Lower lobe of right lung (tissue), 2 donors: ENCODE results near the gene ATP2B3. TPM values are rescaled to one million over a fixed set of nuclear protein-coding genes. Genes with fewer than 3 reads are reported as not detected.

Source experiments
- ATAC-seq, 2 donors: fragments of 200-7000 bp; cut with Tn5 transposase; one replicate each; pipeline ENCODE4 v1.9.1; 2020 to 2022; ENCODE audit warnings: mild to moderate bottlenecking in 2 of 2, moderate library complexity in 2 of 2
- DNase-seq: peaks from one replicate; pipeline ENCODE4 v3.0.0-alpha.2; 2020
- H3K27ac ChIP-seq: fragments of 200-600 bp; one replicate; pipeline ENCODE4 v1.8.0; 2022
- H3K27me3 ChIP-seq: fragments of 200-600 bp; one replicate; pipeline ENCODE4 v1.8.0; 2022; ENCODE audit warnings: low read depth
- H3K36me3 ChIP-seq: fragments of 200-600 bp; one replicate; pipeline ENCODE4 v1.8.0; 2022; ENCODE audit warnings: mild to moderate bottlenecking
- H3K4me1 ChIP-seq: fragments of 200-600 bp; one replicate; pipeline ENCODE4 v1.8.0; 2022
- H3K4me3 ChIP-seq: fragments of 200-600 bp; one replicate; pipeline ENCODE4 v1.8.0; 2022; ENCODE audit warnings: mild to moderate bottlenecking
- H3K9me3 ChIP-seq: fragments of 200-600 bp; one replicate; pipeline ENCODE4 v1.8.0; 2022
- CTCF ChIP-seq: fragments of 200-600 bp; IDR thresholded peaks from one replicate; pipeline ENCODE4 v1.8.0; 2022; ENCODE audit warnings: antibody characterized with exemption, mild to moderate bottlenecking
- intact Hi-C: fragments of 100-400 bp; cut with DNase I; formaldehyde crosslinking; loops from one replicate; pipeline ENCODE4 v1.11.0; 2022
- total RNA-seq: library from RNA; stranded (reverse); fragmentation: NEBNext Ultra II Directional; extraction: Animal tissue kit (Norgen Biotek cat#: 25700); gene quantifications from one replicate; pipeline ENCODE4 v1.2.1, GENCODE V29; 2021
- donor health status: DM: no; HTN: yes; CAD: no; lungs with severe emphysema.

Gene ATP2B3
- total RNA-seq, 1 donor from 2014 or later, result not detected

GRCh38 chrX:153560466-153560865, 43.0 kb downstream of the ATP2B3 start:
- no peak for TF ChIP-seq CTCF
- H3K9me3 ChIP-seq, result no peaks in the 10 kb centered on the region
- DNase-seq (no peak), ATAC-seq (no peak)
- H3K4me1 ChIP-seq, result no peaks in the 10 kb centered on the region
- H3K36me3 ChIP-seq, result no peaks in the 10 kb centered on the region
- no peak overlapping the region for H3K4me3 ChIP-seq
- intact Hi-C loops, result no loop called here
- H3K27me3 ChIP-seq, result no peaks in the 10 kb centered on the region
- no peak overlapping the region for H3K27ac ChIP-seq

- ATAC-seq (no peak), DNase-seq (no peak)
- H3K27me3 ChIP-seq, result no peaks in the 10 kb centered on the region
- no peak overlapping the region for H3K4me3 ChIP-seq
- intact Hi-C loops, result no loop called here
- no peak for TF ChIP-seq CTCF
- no peaks in the 10 kb centered on the region for H3K36me3 ChIP-seq
- H3K27ac ChIP-seq, result no peak overlapping the region
- no peaks in the 10 kb centered on the region for H3K9me3 ChIP-seq
- H3K4me1 ChIP-seq, result no peaks in the 10 kb centered on the region
Measured at GRCh38 chrX:153561337-153561736, 43.9 kb downstream of the ATP2B3 start.

GRCh38 chrX:153562546-153562945, 45.1 kb downstream of the ATP2B3 start:
- no peak for TF ChIP-seq CTCF
- intact Hi-C loops, result no loop called here
- H3K4me3 ChIP-seq, result no peak overlapping the region
- DNase-seq, result no peak
- no peaks in the 10 kb centered on the region for H3K27me3 ChIP-seq
- no peaks in the 10 kb centered on the region for H3K36me3 ChIP-seq
- no peaks in the 10 kb centered on the region for H3K9me3 ChIP-seq
- no peaks in the 10 kb centered on the region for H3K4me1 ChIP-seq
- ATAC-seq, result no peak
- H3K27ac ChIP-seq, result no peak overlapping the region

GRCh38 chrX:153564047-153564606, 46.7 kb downstream of the ATP2B3 start:
- no peak for TF ChIP-seq CTCF
- DNase-seq (no peak), ATAC-seq (no peak)
- H3K4me3 ChIP-seq, result no peak overlapping the region
- no peaks in the 10 kb centered on the region for H3K36me3 ChIP-seq
- no peaks in the 10 kb centered on the region for H3K27me3 ChIP-seq
- H3K27ac ChIP-seq, result no peak overlapping the region
- intact Hi-C loops, result no loop called here
- H3K9me3 ChIP-seq, result no peaks in the 10 kb centered on the region
- no peaks in the 10 kb centered on the region for H3K4me1 ChIP-seq

- Histone ChIP-seq H3K9me3 (no peaks in the 10 kb centered on the region), H3K4me1 (no peaks in the 10 kb centered on the region), H3K4me3 (no peak overlapping the region), H3K27me3 (no peaks in the 10 kb centered on the region), H3K27ac (no peak overlapping the region), H3K36me3 (no peaks in the 10 kb centered on the region)
- ATAC-seq (no peak), DNase-seq (no peak)
- no peak for TF ChIP-seq CTCF
- intact Hi-C loops, result no loop called here
Measured at GRCh38 chrX:153565996-153566580, 48.6 kb downstream of the ATP2B3 start.
